NB4 (cell line): ENCODE results near the gene RBBP8.

Source experiments
- DNase-seq: peaks from one replicate; pipeline ENCODE4 v3.0.0; 2010; ENCODE audit warnings: low read depth
- H3K4me3 ChIP-seq: one replicate; pipeline ENCODE4 v1.5.1; 2011; ENCODE audit warnings: mild to moderate bottlenecking, low read depth, low read length, moderate library complexity
- CTCF ChIP-seq: IDR thresholded peaks from one replicate; pipeline ENCODE4 v1.5.1; 2012; ENCODE audit warnings: low read depth, low read length
- MAX ChIP-seq: IDR thresholded peaks from 2 replicates; pipeline ENCODE4 v1.6.1; 2011; ENCODE audit warnings: low read depth, low read length
- MYC ChIP-seq: IDR thresholded peaks from 2 replicates; pipeline ENCODE4 v1.6.1; 2011; ENCODE audit warnings: low read depth, low read length
- POLR2A ChIP-seq: IDR thresholded peaks from 2 replicates; pipeline ENCODE4 v1.6.1; 2011; ENCODE audit warnings: mild to moderate bottlenecking; ENCODE audit not compliant: insufficient read length; ENCODE audit errors: extremely low read depth

RBBP8 gene

GRCh38 chr18:23062011-23062410 is 128.9 kb downstream of the RBBP8 start:
- DNase-seq = peak; percentile 19
- H3K4me3 ChIP-seq = no peak overlapping the region
- TF ChIP-seq POLR2A (no peak), MAX (no peak), MYC (no peak), CTCF (no peak)

- no peak overlapping the region for H3K4me3 ChIP-seq
- DNase-seq = no peak
- TF ChIP-seq CTCF = no peak
- no peak for TF ChIP-seq MYC
- TF ChIP-seq POLR2A = no peak
- TF ChIP-seq MAX = no peak
These were observed 130.4 kb downstream of the RBBP8 start for GRCh38 chr18:23063502-23063901.

- TF ChIP-seq MAX (no peak), MYC (no peak), CTCF (no peak)
- DNase-seq = no peak
- no peak overlapping the region for H3K4me3 ChIP-seq
These were observed 132.2 kb downstream of the RBBP8 start for GRCh38 chr18:23065234-23065806.

- no peak for DNase-seq
- TF ChIP-seq MYC (no peak), POLR2A (no peak), CTCF (no peak), MAX (no peak)
- H3K4me3 ChIP-seq = no peak overlapping the region
These were observed 132.9 kb downstream of the RBBP8 start for GRCh38 chr18:23066060-23066459.

- no peak overlapping the region for H3K4me3 ChIP-seq
- no peak for DNase-seq
- no peak for TF ChIP-seq CTCF
- TF ChIP-seq POLR2A = no peak
- no peak for TF ChIP-seq MAX
- no peak for TF ChIP-seq MYC
These were observed 133.4 kb downstream of the RBBP8 start for GRCh38 chr18:23066504-23067039.

- TF ChIP-seq POLR2A (no peak), MYC (no peak), CTCF (no peak), MAX (no peak)
- peak; percentile 18 for DNase-seq
- no peak overlapping the region for H3K4me3 ChIP-seq
These were observed 134.1 kb downstream of the RBBP8 start for GRCh38 chr18:23067236-23067635.
